Neutrophil (primary cell): ENCODE data around the gene ARFGEF2.

ENCODE experiments used
- H3K27ac ChIP-seq: fragments of 200-600 bp; sonication (generic); 2 replicates; pipeline ENCODE4 v1.5.1; 2016; ENCODE audit warnings: mild to moderate bottlenecking, moderate library complexity
- H3K27me3 ChIP-seq: fragments of 200-600 bp; sonication (generic); 2 replicates; pipeline ENCODE4 v1.6.0; 2016; ENCODE audit warnings: mild to moderate bottlenecking
- H3K36me3 ChIP-seq: fragments of 200-600 bp; sonication (generic); 2 replicates; pipeline ENCODE4 v1.5.1; 2017
- H3K4me1 ChIP-seq, 2 experiments: fragments of 200-600 bp in 1 of 2; sonication (generic) in 1 of 2; 1 replicate in 1 of 2; 2 replicates in 1 of 2; pipeline versions ENCODE4 v1.5.1 to v1.6.1; 2013 to 2016; ENCODE audit warnings: low read depth in 1 of 2, low read length in 1 of 2, mild to moderate bottlenecking in 1 of 2, moderate library complexity in 1 of 2; ENCODE audit not compliant: control insufficient read depth in 1 of 2, insufficient read depth in 1 of 2
- H3K4me3 ChIP-seq, 2 experiments: fragments of 200-600 bp in 1 of 2; sonication (generic) in 1 of 2; 1 replicate in 1 of 2; 2 replicates in 1 of 2; pipeline ENCODE4 v1.5.1; 2013 to 2016; ENCODE audit warnings: low read depth in 1 of 2, low read length in 1 of 2, mild to moderate bottlenecking in 1 of 2, moderate library complexity in 1 of 2
- H3K9me3 ChIP-seq: fragments of 200-600 bp; sonication (generic); 2 replicates; pipeline ENCODE4 v1.5.1; 2016
- CTCF ChIP-seq: fragments of 200-600 bp; sonication (generic); IDR thresholded peaks from 2 replicates; pipeline ENCODE4 v1.5.1; 2016; ENCODE audit warnings: antibody characterized with exemption

The ARFGEF2 gene

GRCh38 chr20:48951646-48952045 lies 30.1 kb downstream of the ARFGEF2 start:
- peaks cover 64% of the 10 kb centered on the region for H3K36me3 ChIP-seq
- TF ChIP-seq CTCF, result no peak
- no peaks in the 10 kb centered on the region for H3K9me3 ChIP-seq
- peaks cover 7% of the 10 kb centered on the region in 2 experiments for H3K4me1 ChIP-seq
- no peaks in the 10 kb centered on the region for H3K27me3 ChIP-seq
- H3K27ac ChIP-seq, result no peak overlapping the region
- H3K4me3 ChIP-seq, result no peak overlapping the region

- H3K9me3 ChIP-seq, result no peaks in the 10 kb centered on the region
- no peak for TF ChIP-seq CTCF
- H3K27me3 ChIP-seq, result no peaks in the 10 kb centered on the region
- peaks cover 74% of the 10 kb centered on the region for H3K36me3 ChIP-seq
- no peak overlapping the region for H3K27ac ChIP-seq
- H3K4me3 ChIP-seq, result no peak overlapping the region
- peaks cover 7% of the 10 kb centered on the region in 2 experiments for H3K4me1 ChIP-seq
These were observed 31.1 kb downstream of the ARFGEF2 start for GRCh38 chr20:48952656-48953055.

- no peak overlapping the region for H3K27ac ChIP-seq
- peaks cover 76% of the 10 kb centered on the region for H3K36me3 ChIP-seq
- H3K27me3 ChIP-seq, result no peaks in the 10 kb centered on the region
- no peak for TF ChIP-seq CTCF
- peaks cover 7% of the 10 kb centered on the region in 2 experiments for H3K4me1 ChIP-seq
- H3K4me3 ChIP-seq, result no peak overlapping the region
- H3K9me3 ChIP-seq, result no peaks in the 10 kb centered on the region
These were observed 32.1 kb downstream of the ARFGEF2 start for GRCh38 chr20:48953653-48954052.

GRCh38 chr20:48956052-48956451 lies 34.5 kb downstream of the ARFGEF2 start:
- H3K27ac ChIP-seq, result no peak overlapping the region
- no peaks in the 10 kb centered on the region for H3K4me1 ChIP-seq
- TF ChIP-seq CTCF, result no peak
- peaks cover 72% of the 10 kb centered on the region for H3K36me3 ChIP-seq
- no peak overlapping the region for H3K4me3 ChIP-seq
- H3K9me3 ChIP-seq, result no peaks in the 10 kb centered on the region
- H3K27me3 ChIP-seq, result no peaks in the 10 kb centered on the region

GRCh38 chr20:48957053-48957481 lies 35.6 kb downstream of the ARFGEF2 start:
- H3K4me3 ChIP-seq, result no peak overlapping the region
- H3K27me3 ChIP-seq, result no peaks in the 10 kb centered on the region
- H3K4me1 ChIP-seq, result no peaks in the 10 kb centered on the region
- peaks cover 64% of the 10 kb centered on the region for H3K36me3 ChIP-seq
- H3K27ac ChIP-seq, result no peak overlapping the region
- no peaks in the 10 kb centered on the region for H3K9me3 ChIP-seq
- no peak for TF ChIP-seq CTCF

GRCh38 chr20:48957533-48957932 lies 36.0 kb downstream of the ARFGEF2 start:
- Histone ChIP-seq H3K27ac (no peak overlapping the region), H3K27me3 (no peaks in the 10 kb centered on the region), H3K9me3 (no peaks in the 10 kb centered on the region), H3K4me1 (no peaks in the 10 kb centered on the region), H3K36me3 (peaks cover 60% of the 10 kb centered on the region), H3K4me3 (no peak overlapping the region)
- TF ChIP-seq CTCF, result no peak
